H9 (cell line): Measurements from ENCODE around the gene MYL9. TPM values are rescaled to one million over a fixed set of nuclear protein-coding genes. Genes with fewer than 3 reads are reported as not detected.
"Not testable (repeated sequence)": the region's sequence is repeated elsewhere in the genome, so short reads cannot be mapped to it uniquely, and the experiment has no call there.

Experiments
- DNase-seq: peaks from one replicate; pipeline ENCODE4 v3.0.0-alpha.2; 2017
- H2AFZ ChIP-seq: one replicate; pipeline ENCODE4 v1.6.1; 2013; ENCODE audit warnings: mild to moderate bottlenecking, low read length, control low read depth, moderate library complexity
- H2AK5ac ChIP-seq: 2 replicates; pipeline ENCODE4 v1.6.1; 2013; ENCODE audit warnings: low read length, control low read depth, mixed read lengths; ENCODE audit not compliant: insufficient read length
- H2BK120ac ChIP-seq: one replicate; pipeline ENCODE4 v1.6.1; 2013; ENCODE audit warnings: low read depth, mild to moderate bottlenecking, low read length, control low read depth, inconsistent platforms; ENCODE audit not compliant: poor library complexity, severe bottlenecking
- H2BK12ac ChIP-seq: 2 replicates; pipeline ENCODE4 v1.6.1; 2013; ENCODE audit warnings: low read length, control low read depth, mixed read lengths, low read depth; ENCODE audit not compliant: insufficient read length
- H2BK15ac ChIP-seq: 2 replicates; pipeline ENCODE4 v1.6.1; 2013; ENCODE audit warnings: low read depth, low read length, control low read depth
- H2BK20ac ChIP-seq: one replicate; pipeline ENCODE4 v1.6.1; 2013; ENCODE audit warnings: low read depth, mild to moderate bottlenecking, low read length, control low read depth, inconsistent platforms; ENCODE audit not compliant: poor library complexity, severe bottlenecking
- H2BK5ac ChIP-seq: 2 replicates; pipeline ENCODE4 v1.6.1; 2013; ENCODE audit warnings: low read length, control low read depth, mixed read lengths; ENCODE audit not compliant: insufficient read length
- H3K14ac ChIP-seq: 2 replicates; pipeline ENCODE4 v1.6.1; 2013; ENCODE audit warnings: low read length, control low read depth; ENCODE audit not compliant: insufficient read depth
- H3K18ac ChIP-seq: 2 replicates; pipeline ENCODE4 v1.6.1; 2013; ENCODE audit warnings: low read depth, mild to moderate bottlenecking, mixed read lengths, low read length, control low read depth; ENCODE audit not compliant: insufficient read length
- H3K23ac ChIP-seq: 2 replicates; pipeline ENCODE4 v1.6.1; 2013; ENCODE audit warnings: low read length, control low read depth, mixed read lengths, low read depth; ENCODE audit not compliant: insufficient read length
- H3K23me2 ChIP-seq: 2 replicates; pipeline ENCODE4 v1.6.1; 2013; ENCODE audit warnings: low read depth, mild to moderate bottlenecking, mixed read lengths, low read length, control low read depth; ENCODE audit not compliant: insufficient read length, poor library complexity, severe bottlenecking
- H3K27ac ChIP-seq: 2 replicates; pipeline ENCODE4 v1.5.1; 2013; ENCODE audit warnings: low read length, control low read depth, mixed read lengths, low read depth; ENCODE audit not compliant: insufficient read length
- H3K27me3 ChIP-seq: 2 replicates; pipeline ENCODE4 v1.6.1; 2013; ENCODE audit warnings: low read length, control low read depth, inconsistent platforms; ENCODE audit not compliant: insufficient read depth
- H3K4ac ChIP-seq: 2 replicates; pipeline ENCODE4 v1.6.1; 2013; ENCODE audit warnings: low read depth, mild to moderate bottlenecking, control low read depth, inconsistent platforms, low read length, moderate library complexity
- H3K4me1 ChIP-seq: 2 replicates; pipeline ENCODE4 v1.6.1; 2013; ENCODE audit warnings: low read length, control low read depth, inconsistent platforms; ENCODE audit not compliant: insufficient read depth
- H3K4me2 ChIP-seq: 2 replicates; pipeline ENCODE4 v1.6.1; 2013; ENCODE audit warnings: low read length, control low read depth, mixed read lengths; ENCODE audit not compliant: insufficient read length, insufficient read depth
- H3K56ac ChIP-seq: 2 replicates; pipeline ENCODE4 v1.6.1; 2013; ENCODE audit warnings: low read depth, mild to moderate bottlenecking, mixed read lengths, low read length, control low read depth; ENCODE audit not compliant: insufficient read length
- H3K79me1 ChIP-seq: 2 replicates; pipeline ENCODE4 v1.6.1; 2013; ENCODE audit warnings: low read depth, mild to moderate bottlenecking, moderate library complexity, low read length, control low read depth, inconsistent platforms; ENCODE audit not compliant: insufficient read depth, poor library complexity, severe bottlenecking
- H3K79me2 ChIP-seq: 2 replicates; pipeline ENCODE4 v1.6.1; 2013; ENCODE audit warnings: low read length, control low read depth, inconsistent platforms; ENCODE audit not compliant: insufficient read depth
- H3K9ac ChIP-seq: 2 replicates; pipeline ENCODE4 v1.6.1; 2013; ENCODE audit warnings: low read length, control low read depth, mixed read lengths; ENCODE audit not compliant: insufficient read length; ENCODE audit errors: extremely low read depth
- H3K9me3 ChIP-seq: one replicate; pipeline ENCODE4 v1.6.1; 2013; ENCODE audit warnings: low read depth, low read length, inconsistent platforms; ENCODE audit not compliant: control insufficient read depth
- H3T11ph ChIP-seq: one replicate; pipeline ENCODE4 v1.6.1; 2013; ENCODE audit warnings: mild to moderate bottlenecking, low read length, control low read depth, inconsistent platforms
- H4K20me1 ChIP-seq: one replicate; pipeline ENCODE4 v1.6.1; 2013; ENCODE audit not compliant: control insufficient read depth, insufficient read length, insufficient read depth
- H4K5ac ChIP-seq: 2 replicates; pipeline ENCODE4 v1.6.1; 2013; ENCODE audit warnings: low read depth, mild to moderate bottlenecking, mixed read lengths, low read length, control low read depth; ENCODE audit not compliant: insufficient read length
- H4K8ac ChIP-seq: replicated peaks from 2 replicates; pipeline ENCODE4 v1.6.1; 2013; ENCODE audit warnings: low read length, control low read depth, mixed read lengths, low read depth; ENCODE audit not compliant: insufficient read length
- H4K91ac ChIP-seq: 2 replicates; pipeline ENCODE4 v1.6.1; 2013; ENCODE audit warnings: low read depth, mild to moderate bottlenecking, moderate library complexity, mixed read lengths, low read length, control low read depth; ENCODE audit not compliant: insufficient read length
- H3K27ac Mint-ChIP-seq, 3 experiments: 2 replicates in 2 of 3; 3 replicates in 1 of 3; pipeline ENCODE4 v1.8.0; 2020 to 2021; ENCODE audit warnings: mixed read lengths in 3 of 3, mild to moderate bottlenecking in 1 of 3, moderate library complexity in 1 of 3
- H3K27me3 Mint-ChIP-seq: 2 replicates; pipeline ENCODE4 v1.8.0; 2021; ENCODE audit warnings: low read depth, mild to moderate bottlenecking, moderate library complexity, mixed read lengths
- H3K36me3 Mint-ChIP-seq, 3 experiments: 2 replicates in 2 of 3; 3 replicates in 1 of 3; pipeline ENCODE4 v1.8.0; 2020 to 2021; ENCODE audit warnings: low read depth in 3 of 3, mixed read lengths in 3 of 3; ENCODE audit not compliant: insufficient read depth in 1 of 3
- H3K4me1 Mint-ChIP-seq, 2 experiments: 2 replicates each; pipeline ENCODE4 v1.8.0; 2020; ENCODE audit warnings: mixed read lengths in 2 of 2
- H3K4me3 Mint-ChIP-seq, 2 experiments: 2 replicates in 1 of 2; 3 replicates in 1 of 2; pipeline ENCODE4 v1.8.0; 2020 to 2021; ENCODE audit warnings: mild to moderate bottlenecking in 2 of 2, mixed read lengths in 2 of 2, moderate library complexity in 1 of 2
- H3K9me3 Mint-ChIP-seq, 2 experiments: 2 replicates in 1 of 2; 3 replicates in 1 of 2; pipeline ENCODE4 v1.8.0; 2020; ENCODE audit warnings: mild to moderate bottlenecking in 2 of 2, mixed read lengths in 2 of 2, moderate library complexity in 1 of 2
- WGBS: extraction: QIAGEN DNeasy Blood & Tissue Kit; methylation state at CpG from one replicate; pipeline ENCODE4 v1.1.7; 2013; ENCODE audit warnings: missing lambda C conversion rate, low lambda C conversion rate, mixed read lengths; ENCODE audit not compliant: insufficient read length; ENCODE audit errors: extremely low coverage; 5-methylcytosine and 5-hydroxymethylcytosine counted together
- total RNA-seq: library from RNA; stranded (reverse); gene quantifications from 2 replicates; pipeline ENCODE4 v1.2.1, GENCODE V29; 2021

Gene MYL9
- total RNA-seq, 1 experiment from 2014 or later = 218 TPM

- not testable (repeated sequence) for H2BK5ac ChIP-seq, H3K27ac ChIP-seq, H3K56ac ChIP-seq, H3K79me1 ChIP-seq, H3K27me3 ChIP-seq, H3K14ac ChIP-seq, H3K4ac ChIP-seq, H3K23me2 ChIP-seq, H2BK12ac ChIP-seq, H2BK15ac ChIP-seq, H3K27ac Mint-ChIP-seq, H2AFZ ChIP-seq, H3K18ac ChIP-seq, H3K79me2 ChIP-seq, H3T11ph ChIP-seq, H3K4me2 ChIP-seq, H4K20me1 ChIP-seq, H3K4me3 Mint-ChIP-seq, H4K5ac ChIP-seq, DNase-seq, H2BK20ac ChIP-seq, H4K8ac ChIP-seq, H3K27me3 Mint-ChIP-seq, H3K4me1 ChIP-seq, H3K9ac ChIP-seq, H3K9me3 ChIP-seq, H2BK120ac ChIP-seq, H3K23ac ChIP-seq, H2AK5ac ChIP-seq, H4K91ac ChIP-seq
- peaks cover 15 to 33% (median 16%) of the 10 kb centered on the region in 3 experiments for H3K36me3 Mint-ChIP-seq
- no CpG with 5 or more reads among the region's 6 CpGs for WGBS
- peaks cover 12 to 14% of the 10 kb centered on the region in 2 experiments for H3K9me3 Mint-ChIP-seq
- peaks cover 29 to 35% of the 10 kb centered on the region in 2 experiments for H3K4me1 Mint-ChIP-seq
These were observed 23.4 kb downstream of the MYL9 start for GRCh38 chr20:36564726-36565121.
